Keratinocyte (primary cell): Measurements from ENCODE around the gene HELB.

Experiments used
- EZH2 ChIP-seq: IDR thresholded peaks from one replicate; pipeline ENCODE4 v1.6.1; 2012; ENCODE audit warnings: inconsistent platforms, mild to moderate bottlenecking, low read length, moderate library complexity
- TF ChIP-seq, protein P1 (sequence below), 3 experiments: IDR thresholded peaks in 1 of 3; conservative IDR thresholded peaks in 1 of 3; optimal IDR thresholded peaks in 1 of 3; 2 replicates in 2 of 3; 3 replicates in 1 of 3; pipeline versions ENCODE3 to v1.5.1; 2011; ENCODE audit warnings: low read length in 3 of 3, mild to moderate bottlenecking in 3 of 3, moderate library complexity in 2 of 3, control low read depth in 1 of 3, inconsistent platforms in 1 of 3; ENCODE audit not compliant: insufficient read depth in 2 of 3; ENCODE audit errors: extremely low read depth in 1 of 3

DNA sequence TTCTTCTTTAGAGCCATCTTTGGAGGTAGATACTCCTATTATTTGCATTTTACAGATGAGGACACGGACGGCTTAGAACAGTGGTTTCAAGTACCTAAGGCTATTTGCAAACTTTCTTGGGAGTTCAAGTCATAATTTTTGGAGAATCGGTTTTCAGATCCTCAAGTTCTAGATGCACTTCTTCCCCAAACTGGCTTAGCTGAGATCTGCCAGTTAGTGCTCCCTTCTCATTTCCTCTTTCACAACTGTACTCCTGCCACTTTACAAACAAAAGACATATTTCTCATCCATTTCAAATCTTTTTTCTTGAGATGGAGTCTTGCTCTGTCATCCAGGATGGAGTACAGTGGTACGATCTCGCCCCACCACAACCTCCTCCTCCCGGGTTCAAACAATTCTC, 77.3 kb downstream of the HELB start:
- TF ChIP-seq, protein P1, sequence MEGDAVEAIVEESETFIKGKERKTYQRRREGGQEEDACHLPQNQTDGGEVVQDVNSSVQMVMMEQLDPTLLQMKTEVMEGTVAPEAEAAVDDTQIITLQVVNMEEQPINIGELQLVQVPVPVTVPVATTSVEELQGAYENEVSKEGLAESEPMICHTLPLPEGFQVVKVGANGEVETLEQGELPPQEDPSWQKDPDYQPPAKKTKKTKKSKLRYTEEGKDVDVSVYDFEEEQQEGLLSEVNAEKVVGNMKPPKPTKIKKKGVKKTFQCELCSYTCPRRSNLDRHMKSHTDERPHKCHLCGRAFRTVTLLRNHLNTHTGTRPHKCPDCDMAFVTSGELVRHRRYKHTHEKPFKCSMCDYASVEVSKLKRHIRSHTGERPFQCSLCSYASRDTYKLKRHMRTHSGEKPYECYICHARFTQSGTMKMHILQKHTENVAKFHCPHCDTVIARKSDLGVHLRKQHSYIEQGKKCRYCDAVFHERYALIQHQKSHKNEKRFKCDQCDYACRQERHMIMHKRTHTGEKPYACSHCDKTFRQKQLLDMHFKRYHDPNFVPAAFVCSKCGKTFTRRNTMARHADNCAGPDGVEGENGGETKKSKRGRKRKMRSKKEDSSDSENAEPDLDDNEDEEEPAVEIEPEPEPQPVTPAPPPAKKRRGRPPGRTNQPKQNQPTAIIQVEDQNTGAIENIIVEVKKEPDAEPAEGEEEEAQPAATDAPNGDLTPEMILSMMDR (optimal IDR thresholded peaks at IDR 0.05 in 1 of 3, IDR thresholded peaks at IDR 0.05 in 1 of 3, conservative IDR thresholded peaks at IDR 0.05 in 1 of 3; ENCODE audit: extremely low read depth in 1 of 3, insufficient read depth in 2 of 3, low read length in 3 of 3) = no peak
- TF ChIP-seq EZH2 = no peak
